HEK293 (cell line): ENCODE measurements around the gene MMP14.

Source experiments
- CTCF ChIA-PET: fragments of 350-600 bp; formaldehyde crosslinking; extraction: SDS; loops from one replicate; lab custom pipeline; 2021; ENCODE audit warnings: antibody characterized with exemption; lab: Yijun Ruan, JAX
- POLR2A ChIA-PET: fragments of 300-600 bp; formaldehyde crosslinking; extraction: SDS; loops from one replicate; lab custom pipeline; 2020; ENCODE audit warnings: antibody characterized with exemption, inconsistent platforms; lab: Yijun Ruan, JAX
- H3K27ac ChIP-seq: fragments of 200-500 bp; sonication (Bioruptor generic); 2 replicates; pipeline ENCODE4 v1.5.1; 2014; ENCODE audit warnings: low read depth, low read length, control low read depth, inconsistent platforms; ENCODE audit errors: extremely low read depth
- H3K36me3 ChIP-seq, 2 experiments: fragments of 200-500 bp in 1 of 2; sonication (Bioruptor generic) in 1 of 2; 1 replicate in 1 of 2; 2 replicates in 1 of 2; pipeline ENCODE4 v1.5.1; 2014 to 2017; ENCODE audit warnings: inconsistent platforms in 2 of 2, low read length in 2 of 2; ENCODE audit not compliant: control insufficient read depth in 2 of 2, insufficient read depth in 1 of 2
- H3K4me1 ChIP-seq: fragments of 200-500 bp; sonication (Bioruptor generic); 2 replicates; pipeline ENCODE4 v1.5.1; 2014; ENCODE audit warnings: mild to moderate bottlenecking, low read length, inconsistent platforms; ENCODE audit not compliant: control insufficient read depth, insufficient read depth
- H3K4me3 ChIP-seq: 2 replicates; pipeline ENCODE4 v1.5.1; 2011; ENCODE audit warnings: low read depth, mild to moderate bottlenecking, control low read depth, low read length, moderate library complexity
- H3K9me3 ChIP-seq: fragments of 200-500 bp; sonication (Bioruptor generic); 2 replicates; pipeline ENCODE4 v1.5.1; 2014; ENCODE audit warnings: low read depth, low read length, inconsistent platforms; ENCODE audit not compliant: control insufficient read depth, insufficient read depth
- BCL6B ChIP-seq: fragments of 450-650 bp; formaldehyde crosslinking; IDR thresholded peaks from 2 replicates; pipeline ENCODE4 v1.5.1; 2017; ENCODE audit warnings: missing biosample characterization, missing genetic modification characterization
- HIC1 ChIP-seq: fragments of 450-650 bp; formaldehyde crosslinking; IDR thresholded peaks from 2 replicates; pipeline ENCODE4 v1.5.1; 2016; ENCODE audit warnings: missing biosample characterization, missing genetic modification characterization
- HOXD13 ChIP-seq: sonication (generic); formaldehyde crosslinking; IDR thresholded peaks from 2 replicates; pipeline ENCODE4 v1.8.0; 2022; ENCODE audit warnings: missing genetic modification reagents, borderline replicate concordance
- IKZF3 ChIP-seq: fragments of 450-650 bp; IDR thresholded peaks from 2 replicates; pipeline ENCODE4 v1.5.0; 2018; ENCODE audit warnings: missing biosample characterization, mild to moderate bottlenecking, missing genetic modification characterization, moderate library complexity
- KLF10 ChIP-seq: fragments of 450-650 bp; IDR thresholded peaks from 2 replicates; pipeline ENCODE4 v1.5.1; 2018; ENCODE audit warnings: missing biosample characterization, mild to moderate bottlenecking, missing genetic modification characterization
- PRDM1 ChIP-seq: fragments of 450-650 bp; formaldehyde crosslinking; IDR thresholded peaks from 2 replicates; pipeline ENCODE4; 2016; ENCODE audit warnings: missing biosample characterization, missing genetic modification characterization
- SCRT1 ChIP-seq: fragments of 450-650 bp; formaldehyde crosslinking; IDR thresholded peaks from 2 replicates; pipeline ENCODE4 v1.5.1; 2016; ENCODE audit warnings: missing biosample characterization, missing genetic modification characterization, borderline replicate concordance
- ZNF146 ChIP-seq: fragments of 450-650 bp; formaldehyde crosslinking; IDR thresholded peaks from 2 replicates; pipeline ENCODE4 v1.5.1; 2016; ENCODE audit warnings: missing biosample characterization, missing genetic modification characterization
- ZNF148 ChIP-seq: fragments of 450-650 bp; formaldehyde crosslinking; IDR thresholded peaks from 2 replicates; pipeline ENCODE4 v1.5.0; 2017; ENCODE audit warnings: missing biosample characterization, missing genetic modification characterization, borderline replicate concordance
- ZNF169 ChIP-seq: fragments of 450-650 bp; formaldehyde crosslinking; IDR thresholded peaks from 2 replicates; pipeline ENCODE4 v1.5.1; 2016; ENCODE audit warnings: missing biosample characterization, missing genetic modification characterization
- ZNF24 ChIP-seq: fragments of 450-650 bp; formaldehyde crosslinking; IDR thresholded peaks from 2 replicates; pipeline ENCODE4 v1.5.1; 2016; ENCODE audit warnings: missing biosample characterization, missing genetic modification characterization
- ZNF274 ChIP-seq, 2 experiments: fragments of 200-500 bp in 1 of 2; fragments of 450-650 bp in 1 of 2; sonication (Bioruptor generic) in 1 of 2; formaldehyde crosslinking in 1 of 2; IDR thresholded peaks; 2 replicates each; pipeline versions ENCODE4 v1.5.1 to v1.6.1; 2014 to 2016; ENCODE audit warnings: borderline replicate concordance in 1 of 2, inconsistent platforms in 1 of 2, low read length in 1 of 2, missing biosample characterization in 1 of 2, missing genetic modification characterization in 1 of 2
- ZNF324 ChIP-seq: fragments of 450-650 bp; formaldehyde crosslinking; IDR thresholded peaks from 2 replicates; pipeline ENCODE4 v1.5.1; 2016; ENCODE audit warnings: missing biosample characterization, missing genetic modification characterization
- ZNF350 ChIP-seq: fragments of 450-650 bp; formaldehyde crosslinking; IDR thresholded peaks from 2 replicates; pipeline ENCODE4 v1.5.0; 2017; ENCODE audit warnings: missing biosample characterization, mild to moderate bottlenecking, missing genetic modification characterization
- ZNF366 ChIP-seq: fragments of 450-650 bp; formaldehyde crosslinking; conservative IDR thresholded peaks from 2 replicates; pipeline ENCODE4 v1.5.1; 2016; ENCODE audit warnings: missing biosample characterization, missing genetic modification characterization
- ZNF501 ChIP-seq: fragments of 450-650 bp; formaldehyde crosslinking; IDR thresholded peaks from 2 replicates; pipeline ENCODE4 v1.5.1; 2016; ENCODE audit warnings: missing biosample characterization, missing genetic modification characterization
- ZNF513 ChIP-seq: fragments of 450-650 bp; IDR thresholded peaks from 2 replicates; pipeline ENCODE4 v1.5.1; 2018; ENCODE audit warnings: missing biosample characterization, missing genetic modification characterization
- ZNF529 ChIP-seq: fragments of 450-650 bp; formaldehyde crosslinking; IDR thresholded peaks from 2 replicates; pipeline ENCODE4 v1.5.1; 2017; ENCODE audit warnings: missing genetic modification characterization, missing biosample characterization; ENCODE audit not compliant: insufficient replicate concordance
- ZNF621 ChIP-seq: fragments of 450-650 bp; formaldehyde crosslinking; IDR thresholded peaks from 2 replicates; pipeline ENCODE4 v1.5.1; 2017; ENCODE audit warnings: missing biosample characterization, missing genetic modification characterization
- ZNF645 ChIP-seq: fragments of 450-650 bp; formaldehyde crosslinking; IDR thresholded peaks from 2 replicates; pipeline ENCODE4; 2016; ENCODE audit warnings: missing biosample characterization, missing genetic modification characterization
- ZNF76 ChIP-seq: fragments of 450-650 bp; formaldehyde crosslinking; IDR thresholded peaks from 2 replicates; pipeline ENCODE4; 2016; ENCODE audit warnings: low read depth, missing biosample characterization, missing genetic modification characterization, borderline replicate concordance
- ZNF830 ChIP-seq: fragments of 450-650 bp; IDR thresholded peaks from 2 replicates; pipeline ENCODE4 v1.5.0; 2018; ENCODE audit warnings: missing biosample characterization, missing genetic modification characterization, low read depth, mild to moderate bottlenecking, moderate library complexity

Gene MMP14

GRCh38 chr14:22877000-22877501, 40.7 kb downstream of the MMP14 start (continued):
- TF ChIP-seq ZNF148 (no peak), HOXD13 (CRISPR knock-in tag) (no peak), ZNF24 (no peak), ZNF324 (tag by site-specific recombination) (no peak)

GRCh38 chr14:22878271-22879246, 42.2 kb downstream of the MMP14 start:
- Histone ChIP-seq H3K9me3 (no peaks in the 10 kb centered on the region), H3K36me3 (peaks cover 0 to 57% of the 10 kb centered on the region in 2 experiments; a peak in 2 of 3 replicates), H3K27ac (no peak overlapping the region), H3K4me3 (no peak overlapping the region), H3K4me1 (peaks cover 4% of the 10 kb centered on the region)
- ChIA-PET CTCF (no interaction called here), POLR2A (interaction anchor here (1.3 kb wide), 1 partner anchor 21 kb away, joined by 3 read pairs; no protein-coding TSS in a partner anchor)
- TF ChIP-seq ZNF169 (tag by site-specific recombination), result no peak
- TF ChIP-seq HIC1 (tag by site-specific recombination), result no peak
- no peak for TF ChIP-seq BCL6B (tag by site-specific recombination)
- TF ChIP-seq ZNF645 (tag by site-specific recombination), result no peak
- no peak for TF ChIP-seq ZNF274 (IDR thresholded peaks at IDR 0.05; ENCODE audit: low read length)
- TF ChIP-seq ZNF274 (tag by site-specific recombination; IDR thresholded peaks at IDR 0.05; ENCODE audit: borderline replicate concordance), result no peak

GRCh38 chr14:22882064-22882463, 45.7 kb downstream of the MMP14 start:
- Histone ChIP-seq H3K36me3 (peaks cover 0 to 24% of the 10 kb centered on the region in 2 experiments; a peak in 2 of 3 replicates), H3K27ac (no peak overlapping the region), H3K4me1 (peaks cover 6% of the 10 kb centered on the region), H3K4me3 (no peak overlapping the region), H3K9me3 (no peaks in the 10 kb centered on the region)
- CTCF ChIA-PET, result interaction anchor here (0.6 to 5.2 kb wide), 7 partner anchors 10 to 490 kb away, joined by 3 to 55 read pairs (median 5); partner anchors contain the start of gene LRP10
- POLR2A ChIA-PET, result interaction anchor here (1.2 kb wide), 1 partner anchor 96 kb away, joined by 10 read pairs; no protein-coding TSS in a partner anchor
- TF ChIP-seq ZNF350 (tag by site-specific recombination) (no peak), ZNF529 (tag by site-specific recombination) (no peak), PRDM1 (tag by site-specific recombination) (no peak), ZNF366 (tag by site-specific recombination) (no peak), ZNF501 (no peak), ZNF621 (tag by site-specific recombination) (no peak), ZNF830 (tag by site-specific recombination) (no peak), IKZF3 (tag by site-specific recombination) (no peak), SCRT1 (tag by site-specific recombination) (no peak), KLF10 (tag by site-specific recombination) (no peak), ZNF76 (tag by site-specific recombination) (no peak), ZNF146 (tag by site-specific recombination) (no peak), ZNF513 (tag by site-specific recombination) (no peak)
